Epithelial cell of proximal tubule (primary cell): ENCODE measurements around the gene HMGN4. TPM values are rescaled to one million over a fixed set of nuclear protein-coding genes. Genes with fewer than 3 reads are reported as not detected.

Source experiments
- DNase-seq: peaks from one replicate; pipeline ENCODE4 v3.0.0-alpha.2; 2011; ENCODE audit warnings: low read depth
- H3K4me3 ChIP-seq: 2 replicates; pipeline ENCODE4 v1.5.1; 2011; ENCODE audit warnings: low read depth, mild to moderate bottlenecking, low read length
- total RNA-seq: library from RNA; depleted of rRNA; stranded (reverse); fragments of >200 nt; gene quantifications from 2 replicates; pipeline ENCODE4 v1.2.3, GENCODE V29; 2015
- TF ChIP-seq, protein P1 (sequence below): conservative IDR thresholded peaks from 2 replicates; pipeline ENCODE4 v1.5.1; 2012; ENCODE audit warnings: low read depth, mild to moderate bottlenecking, low read length

HMGN4 gene
- total RNA-seq, 1 donor from 2014 or later: 60.4 TPM

DNA sequence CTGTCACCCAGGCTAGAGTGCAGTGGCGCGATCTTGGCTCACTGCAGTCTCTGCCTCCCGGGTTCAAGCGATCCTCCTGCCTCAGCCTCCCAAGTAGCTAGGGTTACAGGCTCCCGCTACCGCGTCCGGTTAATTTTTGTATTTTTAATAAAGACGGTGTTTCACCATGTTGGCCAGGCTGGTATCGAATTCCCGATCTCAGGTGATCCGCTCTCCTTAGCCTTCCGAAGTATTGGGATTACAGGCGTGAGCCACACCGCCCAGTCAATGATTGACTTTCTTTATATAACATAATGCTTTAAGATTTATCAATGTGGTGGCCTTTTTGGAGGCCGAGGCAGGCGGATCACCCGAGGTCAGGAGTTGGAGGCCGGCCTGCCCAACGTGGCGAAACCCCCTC lies 50.8 kb downstream of the HMGN4 start:
- no peak for DNase-seq
- H3K4me3 ChIP-seq: no peak overlapping the region
- TF ChIP-seq, protein P1, sequence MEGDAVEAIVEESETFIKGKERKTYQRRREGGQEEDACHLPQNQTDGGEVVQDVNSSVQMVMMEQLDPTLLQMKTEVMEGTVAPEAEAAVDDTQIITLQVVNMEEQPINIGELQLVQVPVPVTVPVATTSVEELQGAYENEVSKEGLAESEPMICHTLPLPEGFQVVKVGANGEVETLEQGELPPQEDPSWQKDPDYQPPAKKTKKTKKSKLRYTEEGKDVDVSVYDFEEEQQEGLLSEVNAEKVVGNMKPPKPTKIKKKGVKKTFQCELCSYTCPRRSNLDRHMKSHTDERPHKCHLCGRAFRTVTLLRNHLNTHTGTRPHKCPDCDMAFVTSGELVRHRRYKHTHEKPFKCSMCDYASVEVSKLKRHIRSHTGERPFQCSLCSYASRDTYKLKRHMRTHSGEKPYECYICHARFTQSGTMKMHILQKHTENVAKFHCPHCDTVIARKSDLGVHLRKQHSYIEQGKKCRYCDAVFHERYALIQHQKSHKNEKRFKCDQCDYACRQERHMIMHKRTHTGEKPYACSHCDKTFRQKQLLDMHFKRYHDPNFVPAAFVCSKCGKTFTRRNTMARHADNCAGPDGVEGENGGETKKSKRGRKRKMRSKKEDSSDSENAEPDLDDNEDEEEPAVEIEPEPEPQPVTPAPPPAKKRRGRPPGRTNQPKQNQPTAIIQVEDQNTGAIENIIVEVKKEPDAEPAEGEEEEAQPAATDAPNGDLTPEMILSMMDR: no peak

DNA sequence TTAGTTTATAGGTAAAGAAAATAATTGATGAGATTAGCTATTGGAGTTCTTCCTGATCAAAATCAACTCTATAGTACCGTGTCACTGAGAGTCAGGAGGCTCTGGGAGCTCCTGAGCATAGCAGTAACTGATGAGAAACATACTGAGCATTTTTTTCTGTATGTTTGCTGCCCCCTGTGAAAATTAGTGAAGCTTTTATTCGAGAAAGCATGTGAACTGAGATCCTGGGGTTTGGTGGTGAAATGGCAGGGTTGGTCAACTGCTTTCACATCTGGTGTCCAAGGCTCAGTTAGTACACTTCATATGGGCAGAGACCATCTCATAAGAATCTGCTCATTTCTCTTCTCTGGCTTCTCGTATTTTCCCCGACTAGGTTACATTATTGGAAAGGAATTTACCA lies 54.5 kb downstream of the HMGN4 start:
- TF ChIP-seq, protein P1: no peak
- no peak overlapping the region for H3K4me3 ChIP-seq
- no peak for DNase-seq

DNA sequence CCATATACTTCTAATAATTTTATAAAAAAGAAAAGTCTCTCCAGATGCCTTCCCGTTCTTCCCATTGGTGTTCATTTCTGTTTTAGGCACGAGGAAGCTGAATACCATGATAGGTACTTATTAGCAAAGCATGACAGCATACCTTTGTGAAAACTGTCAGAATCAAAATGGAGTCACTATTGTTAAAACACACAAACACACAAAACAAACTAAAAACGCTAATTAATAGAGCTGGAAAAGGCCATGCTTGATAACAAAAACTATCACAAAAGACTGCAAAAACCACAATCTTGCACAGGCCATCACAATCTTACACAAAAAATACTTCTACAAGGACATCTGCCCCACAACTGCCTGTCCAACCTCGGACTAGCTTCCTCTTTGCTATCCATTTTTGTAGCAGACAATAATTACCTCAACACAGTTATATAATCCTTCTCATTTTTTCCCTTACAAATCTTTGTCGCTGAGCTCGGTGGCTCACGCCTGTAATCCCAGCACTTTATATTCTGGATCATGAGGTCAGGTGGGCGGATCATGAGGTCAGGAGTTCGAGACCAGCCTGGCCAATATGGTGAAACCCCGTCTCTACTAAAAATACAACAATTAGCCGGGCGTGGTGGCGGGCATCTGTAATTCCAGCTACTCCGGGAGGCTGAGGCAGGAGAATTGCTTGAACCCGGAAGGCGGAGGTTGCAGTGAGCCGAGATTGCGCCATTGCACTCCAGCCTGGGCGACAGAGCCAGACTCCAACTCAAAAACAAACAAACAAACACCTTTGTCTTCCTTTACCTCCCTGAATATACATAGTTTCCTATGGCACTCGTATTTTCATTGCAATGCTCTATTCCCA lies 55.3 kb downstream of the HMGN4 start:
- TF ChIP-seq, protein P1: no peak
- H3K4me3 ChIP-seq: no peak overlapping the region
- DNase-seq: no peak

DNA sequence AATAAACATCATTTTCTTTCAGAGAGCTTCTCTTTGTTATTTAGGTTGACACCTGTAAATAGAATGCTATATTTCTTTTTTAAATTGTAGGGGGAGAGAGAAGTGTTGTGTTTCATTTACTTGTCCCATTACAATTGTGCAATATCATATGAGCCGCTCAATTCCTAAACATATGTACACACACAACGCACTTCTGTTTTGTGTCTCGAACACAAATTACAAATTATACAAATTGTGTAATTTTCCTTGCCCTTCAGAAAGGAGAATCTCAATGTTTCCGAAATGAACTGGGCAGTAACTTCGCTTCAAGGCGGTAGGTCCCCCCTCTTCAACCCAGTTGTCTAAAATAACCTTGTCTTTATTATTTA lies 55.9 kb downstream of the HMGN4 start:
- TF ChIP-seq, protein P1: no peak
- H3K4me3 ChIP-seq: no peak overlapping the region
- no peak for DNase-seq

DNA sequence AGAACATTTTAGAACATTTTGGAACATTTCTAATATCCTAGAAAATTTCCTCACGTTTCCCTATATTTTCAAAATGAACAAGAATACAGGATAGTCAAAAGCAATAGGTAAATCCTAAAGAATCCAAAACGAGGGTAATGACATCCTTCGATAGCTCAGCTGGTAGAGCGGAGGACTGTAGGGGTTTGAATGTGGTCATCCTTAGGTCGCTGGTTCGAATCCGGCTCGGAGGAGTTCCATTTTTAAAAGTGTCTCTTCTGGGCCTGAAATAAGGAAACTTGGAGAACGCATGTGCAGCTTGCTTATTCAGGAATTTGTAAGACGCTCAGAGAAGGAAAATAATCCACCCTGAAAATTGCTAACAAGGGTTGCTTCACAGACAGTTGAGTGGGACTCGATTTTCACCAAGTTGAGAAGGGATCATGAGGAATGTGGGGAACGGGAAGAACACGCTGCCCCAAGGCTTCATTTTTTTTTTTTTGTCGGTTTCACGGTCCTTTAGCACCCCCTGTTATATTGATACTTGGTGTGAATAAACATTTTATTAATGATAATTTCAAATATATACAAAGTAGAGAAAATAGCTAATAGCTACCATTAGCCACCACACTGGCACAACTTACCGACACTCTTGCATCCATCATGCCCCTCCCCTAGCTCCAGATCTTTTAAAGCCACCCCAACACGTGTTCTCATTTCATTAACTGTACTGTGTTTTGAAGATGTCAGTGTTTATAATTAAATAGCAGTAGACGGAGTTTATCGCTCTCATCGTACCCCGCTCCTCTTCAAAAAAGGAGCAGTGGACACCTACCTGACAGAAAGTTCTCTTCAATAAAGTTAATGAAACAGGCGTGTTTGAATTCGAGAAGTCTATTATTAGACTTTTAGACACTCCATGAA lies 56.8 kb downstream of the HMGN4 start:
- peak overlapping the region; percentile 100 for H3K4me3 ChIP-seq
- no peak for DNase-seq

DNA sequence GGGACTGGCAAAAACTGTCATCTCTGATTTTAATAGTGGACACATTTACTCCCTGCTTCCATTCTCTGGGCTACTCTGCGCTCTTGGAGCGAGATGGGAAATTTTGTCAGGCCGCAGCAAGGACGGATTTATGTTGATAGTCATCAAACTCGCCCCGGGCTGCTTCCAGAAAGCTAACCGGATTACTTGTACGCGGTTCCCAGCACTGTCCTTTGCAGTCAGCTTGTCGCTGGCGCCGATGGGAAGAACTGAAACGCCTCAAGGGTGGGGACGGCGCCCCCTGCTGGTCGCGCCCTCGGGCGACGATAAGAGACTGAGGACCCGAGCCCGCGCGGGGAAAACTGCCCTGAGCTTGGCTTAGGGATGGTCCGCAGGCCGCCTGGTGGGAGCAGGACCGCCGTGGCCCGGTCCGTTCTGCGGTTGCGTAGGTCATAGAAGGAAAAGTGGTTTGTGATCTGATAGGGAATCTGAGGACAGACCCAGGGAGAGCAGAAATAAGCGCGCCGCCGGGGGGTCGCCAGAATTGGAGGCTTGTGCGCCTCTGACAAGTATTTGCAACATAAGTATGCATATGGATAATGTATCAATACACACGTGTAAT lies 57.6 kb downstream of the HMGN4 start:
- TF ChIP-seq, protein P1: peak; percentile 93
- peak overlapping the region; percentile 100 for H3K4me3 ChIP-seq
- no peak for DNase-seq

More for the DNA sequence above, 56.8 kb downstream of the HMGN4 start:
- TF ChIP-seq, protein P1: no peak

Other genes with a start within 250 kb of the HMGN4 start
- 14.3 and 15.0 TPM in 2 replicates for gene BTN3A2, start 173.2 kb upstream of the HMGN4 start, total RNA-seq
- gene BTN2A2, start 155.3 kb upstream of the HMGN4 start, total RNA-seq: 7.1 and 12.1 TPM in 2 replicates
- 5.4 and 7.2 TPM in 2 replicates for gene BTN3A1, start 136.1 kb upstream of the HMGN4 start, total RNA-seq
- 0.86 and 1.1 TPM in 2 replicates for gene BTN3A3, start 97.9 kb upstream of the HMGN4 start, total RNA-seq
- gene BTN2A1, start 80.4 kb upstream of the HMGN4 start, total RNA-seq: 6.0 and 6.1 TPM in 2 replicates
- 0.14 TPM in 1 of 2 replicates, not detected in the other for gene BTN1A1, start 38.1 kb upstream of the HMGN4 start, total RNA-seq
- 15.7 and 23.7 TPM in 2 replicates for gene ABT1, start 58.6 kb downstream of the HMGN4 start, total RNA-seq
- gene ZNF322, start 121.4 kb downstream of the HMGN4 start, total RNA-seq: 7.1 and 11.5 TPM in 2 replicates